PFSK-1 (cell line): ENCODE results near the gene GNAT3.

Experiments
- POLR2AphosphoS5 ChIP-seq: IDR thresholded peaks from 2 replicates; pipeline ENCODE4 v1.6.1; 2012; ENCODE audit warnings: low read depth, mild to moderate bottlenecking, control low read depth, low read length, moderate library complexity
- REST ChIP-seq, 2 experiments: IDR thresholded peaks; 2 replicates each; pipeline versions ENCODE4 v1.6.1 to v1.8.0; 2011 to 2012; ENCODE audit warnings: low read depth in 2 of 2, low read length in 2 of 2, control low read depth in 1 of 2, inconsistent platforms in 1 of 2, mild to moderate bottlenecking in 1 of 2, moderate library complexity in 1 of 2; ENCODE audit not compliant: insufficient read depth in 1 of 2
- TAF1 ChIP-seq: IDR thresholded peaks from 2 replicates; pipeline ENCODE4 v1.6.1; 2012; ENCODE audit warnings: low read length, control low read depth, borderline replicate concordance; ENCODE audit not compliant: insufficient read depth

GRCh38 chr7:80444811-80445210 lies 67.1 kb downstream of the GNAT3 start:
- TF ChIP-seq REST (IDR thresholded peaks at IDR 0.05; ENCODE audit: insufficient read depth in 1 of 2, low read depth in 2 of 2, low read length in 2 of 2) (no peak), POLR2AphosphoS5 (no peak), TAF1 (no peak)
